ENCODE measurements around the gene EEF1AKMT1. TPM values are rescaled to one million over a fixed set of nuclear protein-coding genes. Genes with fewer than 3 reads are reported as not detected.

Gene EEF1AKMT1
- total and polyA plus RNA-seq, 2 experiments from 2014 or later, result 3.2 to 7.6 TPM

DNA sequence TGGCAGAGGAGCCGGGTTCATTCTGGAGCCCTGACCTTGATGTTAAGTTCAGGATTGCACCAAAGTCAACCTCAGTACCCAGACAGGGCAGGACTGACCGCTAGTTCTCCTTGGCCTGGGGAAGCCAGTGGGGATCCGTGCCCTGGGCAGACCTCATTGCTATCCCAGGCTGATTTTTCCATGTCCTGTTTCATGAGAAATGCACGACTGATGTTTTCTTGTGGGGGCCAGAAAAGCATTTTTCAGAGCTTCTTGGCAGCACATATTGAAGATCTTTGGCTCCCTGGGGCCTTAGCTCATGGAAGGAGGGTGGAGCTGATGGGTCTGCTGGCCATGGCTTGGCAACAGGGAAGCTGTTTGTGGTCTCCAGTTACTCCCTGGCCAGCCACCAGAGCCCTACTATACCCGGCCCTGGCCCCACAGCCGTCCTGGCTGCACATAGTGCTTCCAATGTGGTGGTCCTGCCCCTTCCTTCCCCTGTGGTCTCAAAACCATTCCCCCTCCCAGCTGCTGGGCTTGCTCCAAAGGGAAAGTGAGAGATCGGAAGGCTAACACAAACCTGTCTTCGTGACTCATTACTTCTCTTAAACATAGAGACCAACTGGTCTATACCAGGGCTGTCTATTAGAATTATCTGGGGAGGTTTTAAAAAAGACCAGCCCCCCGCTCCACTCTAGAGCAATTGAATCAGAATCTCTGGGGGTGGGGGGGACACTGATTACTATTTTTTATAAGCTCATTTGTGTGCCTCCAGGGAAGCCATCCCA, 59.0 kb downstream of the EEF1AKMT1 start:
- Histone ChIP-seq H3K4me1 (ENCODE audit: insufficient read depth) (peaks cover 11% of the 10 kb centered on the region), H3K9me2 (ENCODE audit: insufficient read depth) (no peaks in the 10 kb centered on the region), H3F3A (replicated peaks; ENCODE audit: low read depth) (no peaks in the 10 kb centered on the region), H4K20me1 (replicated peaks; ENCODE audit: insufficient read depth) (no peaks in the 10 kb centered on the region), H3K4me3 (no peak overlapping the region), H3K36me3 (ENCODE audit: insufficient read depth) (no peaks in the 10 kb centered on the region), H3K79me2 (replicated peaks; ENCODE audit: insufficient read depth) (no peaks in the 10 kb centered on the region), H3K4me2 (no peak overlapping the region), H3K27me3 (ENCODE audit: insufficient read depth) (no peaks in the 10 kb centered on the region; the same call in 1 of the 2 replicates), H2AFZ (no peak overlapping the region; the same call in 1 of the 2 replicates), H3K27ac (ENCODE audit: low read depth) (no peak overlapping the region)
- no peaks in the 10 kb centered on the region for H3K36me3 Mint-ChIP-seq (ENCODE audit: low read depth)
- peaks cover 12% of the 10 kb centered on the region for H3K27me3 Mint-ChIP-seq (ENCODE audit: insufficient read depth, low read depth, poor library complexity)
- no peaks in the 10 kb centered on the region for H3K9me3 Mint-ChIP-seq
- H3K27ac Mint-ChIP-seq, result no peak overlapping the region
- no peak for DNase-seq (ENCODE audit: low spot score)
- H3K4me1 Mint-ChIP-seq, result peaks cover 20% of the 10 kb centered on the region
- TF ChIP-seq, protein P1, sequence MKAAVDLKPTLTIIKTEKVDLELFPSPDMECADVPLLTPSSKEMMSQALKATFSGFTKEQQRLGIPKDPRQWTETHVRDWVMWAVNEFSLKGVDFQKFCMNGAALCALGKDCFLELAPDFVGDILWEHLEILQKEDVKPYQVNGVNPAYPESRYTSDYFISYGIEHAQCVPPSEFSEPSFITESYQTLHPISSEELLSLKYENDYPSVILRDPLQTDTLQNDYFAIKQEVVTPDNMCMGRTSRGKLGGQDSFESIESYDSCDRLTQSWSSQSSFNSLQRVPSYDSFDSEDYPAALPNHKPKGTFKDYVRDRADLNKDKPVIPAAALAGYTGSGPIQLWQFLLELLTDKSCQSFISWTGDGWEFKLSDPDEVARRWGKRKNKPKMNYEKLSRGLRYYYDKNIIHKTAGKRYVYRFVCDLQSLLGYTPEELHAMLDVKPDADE (IDR thresholded peaks at IDR 0.05), result no peak
- TF ChIP-seq ZNF114 (CRISPR knock-in tag; IDR thresholded peaks at IDR 0.05) (no peak), POLR2AphosphoS5 (IDR thresholded peaks at IDR 0.05; ENCODE audit: low read depth) (no peak), EZH2phosphoT487 (IDR thresholded peaks at IDR 0.05; ENCODE audit: unreplicated experiment) (no peak)
- H3K4me3 Mint-ChIP-seq, result no peak overlapping the region
- no peak for ATAC-seq

DNA sequence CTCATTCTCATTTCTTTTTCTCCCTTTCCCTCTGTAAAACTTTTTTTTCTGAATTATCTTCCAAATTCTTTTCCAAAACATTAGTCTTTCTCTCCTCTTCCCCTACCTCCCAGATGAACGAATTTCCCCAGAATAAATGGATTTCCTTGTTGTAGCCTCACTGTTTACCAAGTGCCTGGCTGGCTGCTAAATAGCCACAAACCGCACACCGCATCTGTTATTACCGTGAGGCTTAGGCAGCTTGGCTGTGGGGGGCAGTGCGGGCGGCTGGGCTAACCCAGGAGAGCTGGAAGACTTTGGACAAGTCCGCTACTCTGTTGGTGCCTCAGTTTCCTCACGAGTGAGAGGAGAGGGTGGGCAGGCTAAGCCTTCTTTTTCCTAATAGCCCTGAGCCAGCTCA, 59.6 kb downstream of the EEF1AKMT1 start:
- Histone ChIP-seq H3F3A (replicated peaks; ENCODE audit: low read depth) (no peaks in the 10 kb centered on the region), H3K4me2 (no peak overlapping the region), H3K4me1 (ENCODE audit: insufficient read depth) (peaks cover 11% of the 10 kb centered on the region), H3K27ac (ENCODE audit: low read depth) (no peak overlapping the region), H2AFZ (no peak overlapping the region; the same call in none of the 2 replicates), H3K4me3 (no peak overlapping the region), H3K9me2 (ENCODE audit: insufficient read depth) (no peaks in the 10 kb centered on the region), H3K36me3 (ENCODE audit: insufficient read depth) (no peaks in the 10 kb centered on the region), H4K20me1 (replicated peaks; ENCODE audit: insufficient read depth) (no peaks in the 10 kb centered on the region), H3K79me2 (replicated peaks; ENCODE audit: insufficient read depth) (no peaks in the 10 kb centered on the region), H3K27me3 (ENCODE audit: insufficient read depth) (no peaks in the 10 kb centered on the region; the same call in 1 of the 2 replicates)
- no peak for ATAC-seq
- Mint-ChIP-seq H3K27ac (no peak overlapping the region), H3K4me1 (peaks cover 20% of the 10 kb centered on the region), H3K9me3 (no peaks in the 10 kb centered on the region), H3K27me3 (ENCODE audit: insufficient read depth, low read depth, poor library complexity) (peaks cover 12% of the 10 kb centered on the region), H3K4me3 (no peak overlapping the region), H3K36me3 (ENCODE audit: low read depth) (no peaks in the 10 kb centered on the region)
- no peak for DNase-seq (ENCODE audit: low spot score)
- no peak for TF ChIP-seq ZNF114 (CRISPR knock-in tag; IDR thresholded peaks at IDR 0.05)
- TF ChIP-seq POLR2AphosphoS5 (IDR thresholded peaks at IDR 0.05; ENCODE audit: low read depth), result no peak
- TF ChIP-seq JUNB (IDR thresholded peaks at IDR 0.05; ENCODE audit: unreplicated experiment), result no peak
- no peak for TF ChIP-seq CREB1 (CRISPR knock-in tag; IDR thresholded peaks at IDR 0.05; ENCODE audit: low read depth)
- TF ChIP-seq, protein P2, sequence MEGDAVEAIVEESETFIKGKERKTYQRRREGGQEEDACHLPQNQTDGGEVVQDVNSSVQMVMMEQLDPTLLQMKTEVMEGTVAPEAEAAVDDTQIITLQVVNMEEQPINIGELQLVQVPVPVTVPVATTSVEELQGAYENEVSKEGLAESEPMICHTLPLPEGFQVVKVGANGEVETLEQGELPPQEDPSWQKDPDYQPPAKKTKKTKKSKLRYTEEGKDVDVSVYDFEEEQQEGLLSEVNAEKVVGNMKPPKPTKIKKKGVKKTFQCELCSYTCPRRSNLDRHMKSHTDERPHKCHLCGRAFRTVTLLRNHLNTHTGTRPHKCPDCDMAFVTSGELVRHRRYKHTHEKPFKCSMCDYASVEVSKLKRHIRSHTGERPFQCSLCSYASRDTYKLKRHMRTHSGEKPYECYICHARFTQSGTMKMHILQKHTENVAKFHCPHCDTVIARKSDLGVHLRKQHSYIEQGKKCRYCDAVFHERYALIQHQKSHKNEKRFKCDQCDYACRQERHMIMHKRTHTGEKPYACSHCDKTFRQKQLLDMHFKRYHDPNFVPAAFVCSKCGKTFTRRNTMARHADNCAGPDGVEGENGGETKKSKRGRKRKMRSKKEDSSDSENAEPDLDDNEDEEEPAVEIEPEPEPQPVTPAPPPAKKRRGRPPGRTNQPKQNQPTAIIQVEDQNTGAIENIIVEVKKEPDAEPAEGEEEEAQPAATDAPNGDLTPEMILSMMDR (conservative IDR thresholded peaks at IDR 0.05; ENCODE audit: low read depth in 2 of 2), result no peak
- TF ChIP-seq, protein P3, sequence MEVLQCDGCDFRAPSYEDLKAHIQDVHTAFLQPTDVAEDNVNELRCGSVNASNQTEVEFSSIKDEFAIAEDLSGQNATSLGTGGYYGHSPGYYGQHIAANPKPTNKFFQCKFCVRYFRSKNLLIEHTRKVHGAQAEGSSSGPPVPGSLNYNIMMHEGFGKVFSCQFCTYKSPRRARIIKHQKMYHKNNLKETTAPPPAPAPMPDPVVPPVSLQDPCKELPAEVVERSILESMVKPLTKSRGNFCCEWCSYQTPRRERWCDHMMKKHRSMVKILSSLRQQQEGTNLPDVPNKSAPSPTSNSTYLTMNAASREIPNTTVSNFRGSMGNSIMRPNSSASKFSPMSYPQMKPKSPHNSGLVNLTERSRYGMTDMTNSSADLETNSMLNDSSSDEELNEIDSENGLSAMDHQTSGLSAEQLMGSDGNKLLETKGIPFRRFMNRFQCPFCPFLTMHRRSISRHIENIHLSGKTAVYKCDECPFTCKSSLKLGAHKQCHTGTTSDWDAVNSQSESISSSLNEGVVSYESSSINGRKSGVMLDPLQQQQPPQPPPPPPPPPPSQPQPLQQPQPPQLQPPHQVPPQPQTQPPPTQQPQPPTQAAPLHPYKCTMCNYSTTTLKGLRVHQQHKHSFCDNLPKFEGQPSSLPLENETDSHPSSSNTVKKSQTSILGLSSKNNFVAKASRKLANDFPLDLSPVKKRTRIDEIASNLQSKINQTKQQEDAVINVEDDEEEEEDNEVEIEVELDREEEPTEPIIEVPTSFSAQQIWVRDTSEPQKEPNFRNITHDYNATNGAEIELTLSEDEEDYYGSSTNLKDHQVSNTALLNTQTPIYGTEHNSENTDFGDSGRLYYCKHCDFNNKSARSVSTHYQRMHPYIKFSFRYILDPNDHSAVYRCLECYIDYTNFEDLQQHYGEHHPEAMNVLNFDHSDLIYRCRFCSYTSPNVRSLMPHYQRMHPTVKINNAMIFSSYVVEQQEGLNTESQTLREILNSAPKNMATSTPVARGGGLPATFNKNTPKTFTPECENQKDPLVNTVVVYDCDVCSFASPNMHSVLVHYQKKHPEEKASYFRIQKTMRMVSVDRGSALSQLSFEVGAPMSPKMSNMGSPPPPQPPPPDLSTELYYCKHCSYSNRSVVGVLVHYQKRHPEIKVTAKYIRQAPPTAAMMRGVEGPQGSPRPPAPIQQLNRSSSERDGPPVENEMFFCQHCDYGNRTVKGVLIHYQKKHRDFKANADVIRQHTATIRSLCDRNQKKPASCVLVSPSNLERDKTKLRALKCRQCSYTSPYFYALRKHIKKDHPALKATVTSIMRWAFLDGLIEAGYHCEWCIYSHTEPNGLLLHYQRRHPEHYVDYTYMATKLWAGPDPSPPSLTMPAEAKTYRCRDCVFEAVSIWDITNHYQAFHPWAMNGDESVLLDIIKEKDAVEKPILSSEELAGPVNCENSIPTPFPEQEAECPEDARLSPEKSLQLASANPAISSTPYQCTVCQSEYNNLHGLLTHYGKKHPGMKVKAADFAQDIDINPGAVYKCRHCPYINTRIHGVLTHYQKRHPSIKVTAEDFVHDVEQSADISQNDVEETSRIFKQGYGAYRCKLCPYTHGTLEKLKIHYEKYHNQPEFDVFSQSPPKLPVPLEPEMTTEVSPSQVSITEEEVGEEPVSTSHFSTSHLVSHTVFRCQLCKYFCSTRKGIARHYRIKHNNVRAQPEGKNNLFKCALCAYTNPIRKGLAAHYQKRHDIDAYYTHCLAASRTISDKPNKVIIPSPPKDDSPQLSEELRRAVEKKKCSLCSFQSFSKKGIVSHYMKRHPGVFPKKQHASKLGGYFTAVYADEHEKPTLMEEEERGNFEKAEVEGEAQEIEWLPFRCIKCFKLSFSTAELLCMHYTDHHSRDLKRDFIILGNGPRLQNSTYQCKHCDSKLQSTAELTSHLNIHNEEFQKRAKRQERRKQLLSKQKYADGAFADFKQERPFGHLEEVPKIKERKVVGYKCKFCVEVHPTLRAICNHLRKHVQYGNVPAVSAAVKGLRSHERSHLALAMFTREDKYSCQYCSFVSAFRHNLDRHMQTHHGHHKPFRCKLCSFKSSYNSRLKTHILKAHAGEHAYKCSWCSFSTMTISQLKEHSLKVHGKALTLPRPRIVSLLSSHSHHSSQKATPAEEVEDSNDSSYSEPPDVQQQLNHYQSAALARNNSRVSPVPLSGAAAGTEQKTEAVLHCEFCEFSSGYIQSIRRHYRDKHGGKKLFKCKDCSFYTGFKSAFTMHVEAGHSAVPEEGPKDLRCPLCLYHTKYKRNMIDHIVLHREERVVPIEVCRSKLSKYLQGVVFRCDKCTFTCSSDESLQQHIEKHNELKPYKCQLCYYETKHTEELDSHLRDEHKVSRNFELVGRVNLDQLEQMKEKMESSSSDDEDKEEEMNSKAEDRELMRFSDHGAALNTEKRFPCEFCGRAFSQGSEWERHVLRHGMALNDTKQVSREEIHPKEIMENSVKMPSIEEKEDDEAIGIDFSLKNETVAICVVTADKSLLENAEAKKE (CRISPR knock-in tag; IDR thresholded peaks at IDR 0.05), result no peak
- TF ChIP-seq ZNF331 (CRISPR knock-in tag; IDR thresholded peaks at IDR 0.05; ENCODE audit: low read depth), result no peak
- no peak for TF ChIP-seq EZH2 (IDR thresholded peaks at IDR 0.05; ENCODE audit: low read depth, unreplicated experiment)

All from GM23338 (cell line).